Large intestine (tissue), 3 donors: ENCODE data around the gene KCNIP2. TPM values are rescaled to one million over a fixed set of nuclear protein-coding genes. Genes with fewer than 3 reads are reported as not detected.

Experiments used
- DNase-seq, 2 donors: peaks; one replicate each; pipeline versions ENCODE4 v3.0.0 to v3.0.0-alpha.2; 2013
- H3K27ac ChIP-seq: one replicate; pipeline ENCODE4 v1.5.1; 2013; ENCODE audit warnings: low read length
- H3K27me3 ChIP-seq: 2 replicates; pipeline ENCODE4 v1.6.1; 2013; ENCODE audit warnings: low read length; ENCODE audit not compliant: control insufficient read depth, insufficient read depth
- H3K36me3 ChIP-seq: 2 replicates; pipeline ENCODE4 v1.6.1; 2013; ENCODE audit warnings: low read length; ENCODE audit not compliant: control insufficient read depth, insufficient read depth
- H3K4me1 ChIP-seq: one replicate; pipeline ENCODE4 v1.6.1; 2013; ENCODE audit warnings: low read length; ENCODE audit not compliant: control insufficient read depth, insufficient read depth
- H3K4me3 ChIP-seq: one replicate; pipeline ENCODE4 v1.5.1; 2013; ENCODE audit warnings: low read length
- H3K9me3 ChIP-seq: one replicate; pipeline ENCODE4 v1.6.1; 2013; ENCODE audit warnings: mild to moderate bottlenecking, low read depth, low read length, moderate library complexity; ENCODE audit not compliant: control insufficient read depth
- WGBS: methylation state at CpG from one replicate; pipeline ENCODE4 v1.1.5; 2013; ENCODE audit warnings: low lambda C conversion rate; ENCODE audit not compliant: insufficient coverage; 5-methylcytosine and 5-hydroxymethylcytosine counted together
- polyA plus RNA-seq: library from polyadenylated mRNA; unstranded; fragments of 120-200 nt; gene quantifications from one replicate; pipeline ENCODE4 v1.2.1, GENCODE V29; 2013

KCNIP2 gene
- polyA plus RNA-seq, 1 donor, result 21.2 TPM

DNA sequence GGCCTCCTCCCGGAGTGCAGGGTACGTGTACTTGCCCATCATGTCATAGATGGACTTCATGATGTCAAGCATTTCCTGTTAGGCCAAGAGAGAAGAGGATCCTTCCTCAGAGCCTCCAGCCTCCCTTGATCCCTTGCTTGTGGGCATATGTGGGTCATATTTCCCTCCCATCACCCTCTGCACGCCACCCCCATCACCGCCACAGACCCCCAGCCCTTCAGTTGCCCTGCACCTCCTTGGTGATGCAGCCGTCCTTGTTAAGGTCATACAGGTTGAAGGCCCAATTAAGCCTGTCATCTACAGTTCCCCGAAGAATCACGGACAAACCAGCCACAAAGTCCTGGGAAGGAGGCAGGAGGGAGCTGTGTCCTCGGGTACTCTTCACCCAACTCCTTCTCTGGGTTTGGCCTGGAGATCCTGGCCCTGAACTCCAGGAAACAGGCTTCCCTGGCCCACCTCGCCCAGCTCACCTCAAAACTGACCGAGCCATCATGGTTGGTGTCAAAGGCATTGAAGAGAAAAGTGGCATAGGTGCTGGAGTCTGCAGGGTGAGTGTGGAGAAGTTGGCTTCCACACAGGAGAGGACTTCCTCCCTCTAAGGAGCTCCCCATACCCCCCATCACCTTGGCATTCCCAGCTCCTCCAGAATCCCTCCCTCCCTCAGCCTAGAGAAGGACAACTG lies 15.5 kb downstream of the KCNIP2 start:
- H3K4me1 ChIP-seq, result peaks cover 29% of the 10 kb centered on the region
- H3K27me3 ChIP-seq, result no peaks in the 10 kb centered on the region
- peaks cover 31% of the 10 kb centered on the region for H3K36me3 ChIP-seq
- no peak for DNase-seq
- no peak overlapping the region for H3K27ac ChIP-seq
- no peak overlapping the region for H3K4me3 ChIP-seq
- no peaks in the 10 kb centered on the region for H3K9me3 ChIP-seq
- WGBS, result no CpG with 5 or more reads among the region's 10 CpGs

DNA sequence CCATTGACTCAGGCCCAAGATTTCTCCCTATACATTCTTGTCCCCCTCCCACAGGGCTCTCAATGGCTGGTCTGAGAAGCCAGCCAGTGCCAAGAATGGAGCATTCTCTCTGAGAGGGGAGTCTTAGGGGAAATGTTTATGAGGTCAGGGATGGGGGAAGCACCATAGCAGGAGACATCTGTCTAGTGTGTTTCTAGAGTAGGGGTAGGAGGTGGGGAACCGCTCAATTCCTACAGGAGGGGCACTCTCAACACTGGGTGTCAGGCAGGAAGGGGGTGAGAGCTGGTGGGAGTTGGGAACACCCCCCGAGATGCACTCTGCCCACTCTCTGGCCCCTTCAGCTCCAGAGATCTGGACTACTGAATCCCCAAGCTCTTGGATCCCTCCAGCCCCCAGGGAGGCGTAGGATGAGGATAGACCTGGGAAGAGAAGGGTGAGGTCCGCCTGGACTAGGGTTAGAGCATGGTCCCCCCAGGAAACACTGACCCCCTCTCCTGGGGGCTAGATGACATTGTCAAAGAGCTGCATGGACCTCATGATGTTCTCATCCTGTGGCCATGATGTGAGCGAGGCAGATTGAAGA lies 16.7 kb downstream of the KCNIP2 start:
- no CpG with 5 or more reads among the region's 5 CpGs for WGBS
- DNase-seq, result no peak
- Histone ChIP-seq H3K4me1 (peaks cover 23% of the 10 kb centered on the region), H3K4me3 (no peak overlapping the region), H3K36me3 (peaks cover 31% of the 10 kb centered on the region), H3K27me3 (no peaks in the 10 kb centered on the region), H3K27ac (no peak overlapping the region), H3K9me3 (no peaks in the 10 kb centered on the region)

DNA sequence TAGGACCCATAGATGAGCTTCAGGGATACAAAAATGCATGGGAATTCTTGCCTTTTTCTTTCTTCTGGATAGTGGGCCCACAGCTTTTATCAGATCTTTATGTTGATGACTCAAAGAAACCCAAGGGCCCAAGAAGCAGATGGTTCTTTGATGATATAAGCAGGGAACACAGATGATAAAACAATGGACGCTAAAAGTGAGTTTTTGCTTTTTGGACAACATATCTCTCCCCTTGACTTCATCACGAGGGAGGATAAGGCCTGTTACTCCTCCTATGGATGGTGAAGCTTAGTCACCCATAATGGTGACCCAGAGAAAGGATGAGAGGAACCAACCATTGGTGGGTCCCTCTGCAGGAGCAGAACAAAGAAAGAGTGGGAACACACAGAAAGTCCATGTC lies 18.9 kb downstream of the KCNIP2 start:
- no peak for DNase-seq
- no CpG with 5 or more reads among the region's 2 CpGs for WGBS
- H3K36me3 ChIP-seq, result peaks cover 31% of the 10 kb centered on the region
- H3K27me3 ChIP-seq, result no peaks in the 10 kb centered on the region
- no peak overlapping the region for H3K27ac ChIP-seq
- H3K4me1 ChIP-seq, result peaks cover 6% of the 10 kb centered on the region
- no peaks in the 10 kb centered on the region for H3K9me3 ChIP-seq
- no peak overlapping the region for H3K4me3 ChIP-seq

DNA sequence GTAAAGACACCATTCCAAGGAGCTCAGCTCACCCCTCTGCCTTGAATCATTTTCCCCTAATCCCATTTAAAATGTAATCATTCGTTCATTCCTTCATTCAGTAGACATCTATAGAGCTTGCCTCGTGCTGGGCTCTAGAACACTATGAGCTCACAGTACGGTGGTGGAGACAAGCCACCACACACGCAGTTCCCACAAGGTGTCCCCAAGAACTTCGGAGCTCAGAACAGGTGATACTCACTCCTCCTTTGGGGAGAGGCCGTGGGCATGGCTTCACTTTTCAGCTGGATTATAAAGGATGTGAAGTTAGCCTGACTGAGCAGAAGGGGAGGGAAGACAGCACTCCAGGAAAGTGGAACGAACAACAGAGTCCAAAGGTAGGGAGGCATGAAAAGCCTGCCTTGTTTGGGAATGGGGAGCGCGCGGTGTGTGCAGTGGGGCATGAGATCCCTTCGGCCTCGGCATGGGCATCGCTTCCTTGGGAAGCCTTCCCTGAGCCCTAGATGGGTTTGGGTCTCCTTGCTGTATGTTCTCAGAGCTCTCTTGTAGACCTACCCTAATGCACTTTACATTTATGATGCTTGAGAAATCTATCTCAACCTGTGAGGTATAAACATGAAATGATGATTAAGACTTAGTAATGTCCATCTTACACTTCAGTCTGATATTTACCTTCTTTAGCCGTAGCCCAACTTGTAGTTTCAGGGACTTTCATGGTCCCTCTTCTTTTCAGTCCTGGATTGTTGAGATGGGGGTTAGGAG lies 24.5 kb downstream of the KCNIP2 start:
- H3K9me3 ChIP-seq, result no peaks in the 10 kb centered on the region
- H3K27me3 ChIP-seq, result no peaks in the 10 kb centered on the region
- H3K27ac ChIP-seq, result peak overlapping the region; percentile 92
- peak overlapping the region; percentile 89 for H3K4me3 ChIP-seq
- no CpG with 5 or more reads among the region's 14 CpGs for WGBS
- peaks cover 2% of the 10 kb centered on the region for H3K36me3 ChIP-seq
- DNase-seq, result peak in 1 of 2 donors; percentile 60
- peaks cover 19% of the 10 kb centered on the region for H3K4me1 ChIP-seq

DNA sequence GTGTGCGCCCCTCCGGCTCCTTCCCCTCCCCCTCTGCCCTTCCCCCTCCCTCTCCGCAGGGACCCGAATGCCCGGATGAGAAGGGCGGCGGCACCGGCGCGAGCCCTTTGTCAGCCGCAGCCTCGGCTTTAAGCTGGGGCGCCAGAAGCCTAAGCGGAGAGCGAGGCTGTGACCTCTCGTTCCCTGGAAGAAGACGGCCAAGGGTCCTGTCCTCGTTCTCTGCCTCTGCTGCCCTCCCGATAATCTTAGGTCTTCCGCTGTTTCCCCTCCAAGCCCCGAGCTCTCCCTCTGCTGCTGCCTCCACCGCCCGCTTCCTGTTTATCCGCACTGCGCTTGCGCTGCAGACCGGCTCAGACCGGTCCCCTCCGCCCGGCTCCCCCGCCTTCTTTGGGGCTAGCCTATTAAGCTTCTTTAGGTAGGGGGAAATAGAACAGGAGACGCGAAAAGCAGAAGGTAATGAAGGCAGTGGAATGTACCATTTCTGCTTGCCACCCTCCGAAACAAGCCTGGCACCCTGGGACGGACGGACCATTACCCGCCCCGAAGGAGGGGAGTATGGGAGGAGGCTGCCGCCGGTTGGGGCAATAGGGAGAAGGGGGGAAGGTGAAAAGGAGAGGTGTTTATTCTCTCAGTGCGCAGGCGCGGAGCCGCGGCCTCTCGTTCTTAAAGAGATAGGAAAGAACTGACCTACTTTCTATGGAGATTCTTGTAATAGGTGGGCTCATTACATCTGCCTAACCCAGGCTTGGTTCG lies 25.3 kb downstream of the KCNIP2 start, which contains the start of gene OGA:
Gene OGA, minus strand, starts transcription at position 326 of the 753 bp plus-strand sequence. CDS start 422 bp downstream, outside the sequence.
- 0% methylated on average over 2 of the region's 47 CpGs for WGBS
- H3K36me3 ChIP-seq, result no peaks in the 10 kb centered on the region
- peak; percentile 100 for DNase-seq
- no peaks in the 10 kb centered on the region for H3K9me3 ChIP-seq
- peaks cover 20% of the 10 kb centered on the region for H3K4me1 ChIP-seq
- peak within 1 kb of the TSS; percentile 89 for H3K4me3 ChIP-seq
- no peaks in the 10 kb centered on the region for H3K27me3 ChIP-seq
- peak within 1 kb of the TSS; percentile 92 for H3K27ac ChIP-seq

DNA sequence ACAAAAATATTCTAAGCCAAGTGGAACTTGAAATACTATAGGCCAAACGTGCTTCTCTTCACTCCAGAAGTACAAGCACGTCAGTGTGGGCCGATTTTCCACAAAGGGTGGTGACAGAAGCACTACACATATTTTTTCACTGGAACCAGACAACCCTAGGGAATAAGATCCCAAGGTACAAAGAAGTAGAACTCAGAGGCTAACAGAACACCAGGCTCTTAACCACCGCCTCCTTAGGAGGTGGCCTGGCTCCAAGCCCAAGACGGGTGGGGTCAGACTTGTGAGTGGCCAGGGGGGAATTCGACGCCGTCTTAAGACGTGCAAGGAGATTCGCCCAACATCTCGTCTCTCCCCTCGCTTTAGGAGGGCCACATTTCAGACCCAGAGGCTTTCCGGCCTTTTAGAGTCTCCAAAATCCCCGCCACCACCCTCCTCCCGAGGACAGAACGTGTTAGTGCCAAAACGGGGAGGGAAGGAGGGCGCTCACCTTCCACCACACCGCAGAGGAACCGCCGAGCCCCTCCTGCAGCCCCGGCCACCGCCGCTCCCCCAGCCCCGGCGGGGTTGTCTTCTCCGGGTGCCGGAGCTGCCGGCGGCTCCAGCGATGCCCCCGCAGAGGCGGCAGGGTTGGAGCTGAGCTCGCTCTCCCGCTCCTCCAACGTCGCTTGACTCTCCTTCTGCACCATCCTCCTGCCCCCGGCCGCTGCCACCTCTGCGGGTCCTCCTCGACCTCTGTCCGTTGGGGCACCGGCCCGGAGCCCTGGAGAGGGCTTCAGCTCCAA lies 26.1 kb downstream of the KCNIP2 start:
- Histone ChIP-seq H3K4me1 (peaks cover 20% of the 10 kb centered on the region), H3K4me3 (peak overlapping the region; percentile 89), H3K9me3 (no peaks in the 10 kb centered on the region), H3K27me3 (no peaks in the 10 kb centered on the region), H3K36me3 (peaks cover 5% of the 10 kb centered on the region), H3K27ac (peak overlapping the region; percentile 92)
- peak; percentile 82 to 86 for DNase-seq
- no CpG with 5 or more reads among the region's 44 CpGs for WGBS

DNA sequence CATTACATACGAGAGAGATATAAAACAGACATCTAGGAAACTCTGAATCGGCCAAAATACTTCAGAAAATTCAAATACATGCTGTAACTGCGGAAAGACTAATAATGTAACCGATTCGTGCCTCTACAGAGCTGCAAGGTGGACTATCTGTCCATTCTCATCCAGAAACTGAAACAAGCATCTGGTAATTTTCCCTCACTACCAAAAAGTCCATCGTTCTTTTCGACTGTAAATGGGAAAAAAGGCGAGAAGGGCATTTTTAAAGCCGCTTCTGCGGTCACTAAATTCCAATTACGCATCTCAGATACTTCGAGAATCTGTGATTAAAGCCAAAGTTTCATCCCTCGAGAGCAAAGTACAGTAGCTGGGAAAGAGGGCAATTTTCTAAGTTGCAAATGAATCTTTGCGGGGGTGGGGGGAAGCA lies 26.7 kb downstream of the KCNIP2 start:
- Histone ChIP-seq H3K27ac (peak overlapping the region; percentile 92), H3K4me3 (peak overlapping the region; percentile 89), H3K36me3 (peaks cover 11% of the 10 kb centered on the region), H3K27me3 (no peaks in the 10 kb centered on the region), H3K4me1 (peaks cover 20% of the 10 kb centered on the region), H3K9me3 (no peaks in the 10 kb centered on the region)
- DNase-seq, result no peak
- WGBS, result 0% methylated on average over 2 of the region's 14 CpGs

DNA sequence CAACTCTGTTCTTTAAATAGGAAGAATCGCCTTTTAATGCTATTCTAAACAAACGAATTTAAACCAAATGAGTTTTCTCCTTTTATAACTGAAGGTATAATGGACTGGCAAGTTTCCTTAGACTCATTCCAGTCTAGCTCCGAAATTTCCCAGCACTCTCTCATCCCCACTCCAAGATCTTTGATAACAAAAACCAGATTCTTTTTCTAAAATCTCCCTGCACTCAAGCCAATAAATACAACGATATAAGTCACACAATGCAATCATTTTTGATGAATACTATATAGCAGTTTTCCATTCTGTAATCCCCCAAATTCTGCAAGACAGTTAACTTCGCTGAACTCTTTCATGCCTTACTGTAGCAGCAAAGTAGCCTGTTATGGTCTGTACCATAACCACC lies 27.2 kb downstream of the KCNIP2 start:
- H3K4me1 ChIP-seq, result peaks cover 20% of the 10 kb centered on the region
- 0% methylated on average over 1 of the region's 5 CpGs for WGBS
- DNase-seq, result no peak

DNA sequence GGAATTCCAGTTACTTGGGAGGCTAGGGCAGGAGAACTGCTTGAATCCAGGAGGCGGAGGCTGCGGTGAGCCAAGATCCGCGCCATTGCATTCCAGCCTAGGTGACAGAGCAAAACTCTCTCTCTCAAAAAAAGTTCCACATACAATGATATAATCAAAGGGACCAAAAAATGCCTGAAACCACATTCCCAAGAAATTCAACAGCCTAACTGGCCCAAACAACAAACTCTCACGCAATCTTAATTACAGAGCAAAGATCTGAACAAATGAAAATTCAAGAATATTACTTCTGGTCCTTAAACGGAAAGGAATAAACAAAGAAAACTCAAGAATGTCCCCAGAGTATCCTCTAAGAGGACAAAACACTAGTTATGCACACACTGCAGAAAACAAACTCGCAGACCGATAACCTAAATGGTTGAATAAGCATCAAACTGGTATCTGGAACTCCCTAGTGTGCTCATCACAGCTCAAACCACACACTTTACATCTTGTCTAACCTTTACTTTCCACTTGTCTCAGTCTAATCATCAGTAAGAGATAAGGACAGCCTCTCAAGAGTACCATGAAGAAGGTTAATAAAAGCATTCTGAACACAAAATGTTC lies 29.0 kb downstream of the KCNIP2 start:
- DNase-seq, result no peak

More for the DNA sequence above, 27.2 kb downstream of the KCNIP2 start:
- no peak overlapping the region for H3K27ac ChIP-seq
- H3K36me3 ChIP-seq, result peaks cover 13% of the 10 kb centered on the region
- no peaks in the 10 kb centered on the region for H3K9me3 ChIP-seq
- peak overlapping the region; percentile 89 for H3K4me3 ChIP-seq
- H3K27me3 ChIP-seq, result no peaks in the 10 kb centered on the region

More for the DNA sequence above, 29.0 kb downstream of the KCNIP2 start:
- no peaks in the 10 kb centered on the region for H3K27me3 ChIP-seq
- WGBS, result no CpG with 5 or more reads among the region's 8 CpGs
- no peak overlapping the region for H3K4me3 ChIP-seq
- peaks cover 29% of the 10 kb centered on the region for H3K36me3 ChIP-seq
- H3K9me3 ChIP-seq, result no peaks in the 10 kb centered on the region
- no peak overlapping the region for H3K27ac ChIP-seq
- H3K4me1 ChIP-seq, result peaks cover 16% of the 10 kb centered on the region
